Iris pigment epithelial cell (primary cell): Measurements from ENCODE around the gene LANCL2.
"Not testable (repeated sequence)": the region's sequence is repeated elsewhere in the genome, so short reads cannot be mapped to it uniquely, and the experiment has no call there.

Source experiments
- DNase-seq: peaks from one replicate; pipeline ENCODE4 v3.0.0-alpha.2; 2011; ENCODE audit warnings: low read depth

The LANCL2 gene

GRCh38 chr7:55362927-55363326 lies 2.2 kb upstream of the LANCL2 start:
- DNase-seq = no peak

GRCh38 chr7:55363386-55364170 lies 1.6 kb upstream of the LANCL2 start:
- no peak for DNase-seq

GRCh38 chr7:55365675-55366460 lies 731 bp downstream of the LANCL2 start:
- DNase-seq = peak; percentile 98

GRCh38 chr7:55366461-55367070 lies 1.4 kb downstream of the LANCL2 start:
- DNase-seq = no peak

GRCh38 chr7:55367283-55367840 lies 2.2 kb downstream of the LANCL2 start:
- DNase-seq = no peak

GRCh38 chr7:55369427-55370400 lies 4.6 kb downstream of the LANCL2 start:
- DNase-seq = peak; percentile 97

GRCh38 chr7:55374213-55374612 lies 9.1 kb downstream of the LANCL2 start:
- no peak for DNase-seq

GRCh38 chr7:55375237-55375636 lies 10.1 kb downstream of the LANCL2 start:
- no peak for DNase-seq

GRCh38 chr7:55377162-55377817 lies 12.2 kb downstream of the LANCL2 start:
- DNase-seq = no peak

- no peak for DNase-seq
Observed at GRCh38 chr7:55379285-55379684, 14.1 kb downstream of the LANCL2 start.

GRCh38 chr7:55381189-55381588 lies 16.1 kb downstream of the LANCL2 start:
- DNase-seq = no peak

- no peak for DNase-seq
Observed at GRCh38 chr7:55381696-55382095, 16.6 kb downstream of the LANCL2 start.

GRCh38 chr7:55382251-55382650 lies 17.1 kb downstream of the LANCL2 start:
- no peak for DNase-seq

GRCh38 chr7:55386541-55386940 lies 21.4 kb downstream of the LANCL2 start:
- DNase-seq = no peak

GRCh38 chr7:55387062-55387965 lies 22.2 kb downstream of the LANCL2 start:
- peak; percentile 53 for DNase-seq

GRCh38 chr7:55396233-55396785 lies 31.2 kb downstream of the LANCL2 start:
- DNase-seq = no peak

GRCh38 chr7:55397617-55398016 lies 32.5 kb downstream of the LANCL2 start:
- no peak for DNase-seq

- DNase-seq = peak; percentile 45
Observed at GRCh38 chr7:55400191-55400590, 35.1 kb downstream of the LANCL2 start.

GRCh38 chr7:55402506-55402905 lies 37.4 kb downstream of the LANCL2 start:
- not testable (repeated sequence) for DNase-seq
